ENCODE data around the gene PRICKLE4.

GRCh38 chr6:41798901-41799558, 18.4 kb downstream of the PRICKLE4 start:
- TF ChIP-seq CTCF (IDR thresholded peaks at IDR 0.05) (no peak), POLR2A (IDR thresholded peaks at IDR 0.05) (no peak)

All from tibial nerve (tissue), 3 donors.